Endodermal cell (in vitro differentiated cells): ENCODE measurements around the gene SAMD9. TPM values are rescaled to one million over a fixed set of nuclear protein-coding genes. Genes with fewer than 3 reads are reported as not detected.
"Not testable (repeated sequence)": the region's sequence is repeated elsewhere in the genome, so short reads cannot be mapped to it uniquely, and the experiment has no call there.

Source experiments
- DNase-seq: peaks from one replicate; pipeline ENCODE4 v3.0.0-alpha.2; 2017
- H3K27ac ChIP-seq: 2 replicates; pipeline ENCODE4 v1.5.1; 2013; ENCODE audit warnings: mild to moderate bottlenecking, low read depth, low read length, moderate library complexity
- H3K27me3 ChIP-seq: 2 replicates; pipeline ENCODE4 v1.6.1; 2013; ENCODE audit warnings: mild to moderate bottlenecking, low read length, moderate library complexity; ENCODE audit not compliant: insufficient read depth, control insufficient read depth, poor library complexity, severe bottlenecking
- H3K36me3 ChIP-seq: 2 replicates; pipeline ENCODE4 v1.7.0; 2013; ENCODE audit warnings: mild to moderate bottlenecking, low read length, moderate library complexity; ENCODE audit not compliant: control insufficient read depth, insufficient read depth
- H3K4me1 ChIP-seq: one replicate; pipeline ENCODE4 v1.7.0; 2013; ENCODE audit warnings: low read length; ENCODE audit not compliant: control insufficient read depth, insufficient read depth
- H3K4me3 ChIP-seq: 2 replicates; pipeline ENCODE4 v1.5.1; 2013; ENCODE audit warnings: mild to moderate bottlenecking, low read length, moderate library complexity
- H3K9ac ChIP-seq: 2 replicates; pipeline ENCODE4 v1.6.1; 2013; ENCODE audit warnings: mild to moderate bottlenecking, low read length, moderate library complexity; ENCODE audit not compliant: poor library complexity, severe bottlenecking; ENCODE audit errors: extremely low read depth
- H3K9me3 ChIP-seq: 2 replicates; pipeline ENCODE4 v1.6.1; 2013; ENCODE audit warnings: mild to moderate bottlenecking, low read length, moderate library complexity; ENCODE audit not compliant: control insufficient read depth
- H3K27ac Mint-ChIP-seq: 2 replicates; pipeline ENCODE4 v1.8.0; 2020; ENCODE audit warnings: mixed read lengths
- H3K27me3 Mint-ChIP-seq: 2 replicates; pipeline ENCODE4 v1.8.0; 2021; ENCODE audit warnings: mild to moderate bottlenecking, mixed read lengths; ENCODE audit not compliant: insufficient read depth
- H3K36me3 Mint-ChIP-seq: 2 replicates; pipeline ENCODE4 v1.8.0; 2020; ENCODE audit warnings: low read depth, mixed read lengths
- H3K4me1 Mint-ChIP-seq: 2 replicates; pipeline ENCODE4 v1.8.0; 2020; ENCODE audit warnings: mixed read lengths
- H3K4me3 Mint-ChIP-seq: 2 replicates; pipeline ENCODE4 v1.8.0; 2020; ENCODE audit warnings: mild to moderate bottlenecking, moderate library complexity, mixed read lengths
- H3K9me3 Mint-ChIP-seq: 2 replicates; pipeline ENCODE4 v1.8.0; 2020; ENCODE audit warnings: mild to moderate bottlenecking, mixed read lengths
- CTCF ChIP-seq: fragments of 200-600 bp; sonication (generic); conservative IDR thresholded peaks from 2 replicates; pipeline ENCODE4 v1.5.0; 2021; ENCODE audit warnings: antibody characterized with exemption, mild to moderate bottlenecking
- WGBS, 2 experiments: methylation state at CpG; one replicate each; pipeline versions ENCODE4 v1.1.5 to v1.1.7; 2013; ENCODE audit warnings: missing lambda C conversion rate in 2 of 2, mixed read lengths in 1 of 2; ENCODE audit not compliant: insufficient coverage in 1 of 2, insufficient read length in 1 of 2; 5-methylcytosine and 5-hydroxymethylcytosine counted together
- total RNA-seq, 2 donors: library from RNA; stranded (reverse); fragmentation: NEBNext Ultra II Directional in 1 of 2; extraction: Animal tissue kit (Norgen Biotek cat#: 25700) in 1 of 2; gene quantifications; 2 replicates in 1 of 2; 3 replicates in 1 of 2; pipeline ENCODE4 v1.2.1, GENCODE V29; 2021

The SAMD9 gene
- total RNA-seq, 2 donors from 2014 or later = not detected

GRCh38 chr7:93108003-93108402, 9.8 kb downstream of the SAMD9 start:
- no peak overlapping the region for H3K27ac Mint-ChIP-seq
- H3K27me3 Mint-ChIP-seq = peaks cover 63% of the 10 kb centered on the region
- 92 to 94% methylated on average over 9 to 13 of the region's 13 CpGs for WGBS, 2 experiments
- no peaks in the 10 kb centered on the region for H3K9me3 ChIP-seq
- no peaks in the 10 kb centered on the region for H3K4me1 ChIP-seq
- no peak for TF ChIP-seq CTCF
- peaks cover 5% of the 10 kb centered on the region for H3K9me3 Mint-ChIP-seq
- H3K4me1 Mint-ChIP-seq = no peaks in the 10 kb centered on the region
- H3K27me3 ChIP-seq = peaks cover 28% of the 10 kb centered on the region
- no peak for DNase-seq
- no peak overlapping the region for H3K27ac ChIP-seq
- H3K36me3 ChIP-seq = no peaks in the 10 kb centered on the region
- H3K4me3 Mint-ChIP-seq = no peak overlapping the region
- no peaks in the 10 kb centered on the region for H3K36me3 Mint-ChIP-seq
- no peak overlapping the region for H3K4me3 ChIP-seq
- H3K9ac ChIP-seq = no peak overlapping the region

GRCh38 chr7:93097388-93097787, 20.4 kb downstream of the SAMD9 start:
- WGBS, 2 experiments = 88% methylated on average over 1 to 2 of the region's 2 CpGs
- H3K27me3 ChIP-seq = peaks cover 49% of the 10 kb centered on the region
- no peak overlapping the region for H3K27ac Mint-ChIP-seq
- no peak for TF ChIP-seq CTCF
- no peaks in the 10 kb centered on the region for H3K36me3 ChIP-seq
- no peaks in the 10 kb centered on the region for H3K9me3 ChIP-seq
- peaks cover 35% of the 10 kb centered on the region for H3K27me3 Mint-ChIP-seq
- peaks cover 5% of the 10 kb centered on the region for H3K4me1 ChIP-seq
- H3K9me3 Mint-ChIP-seq = no peaks in the 10 kb centered on the region
- H3K36me3 Mint-ChIP-seq = no peaks in the 10 kb centered on the region
- H3K27ac ChIP-seq = no peak overlapping the region
- peak; percentile 26 for DNase-seq
- H3K4me3 Mint-ChIP-seq = no peak overlapping the region
- H3K9ac ChIP-seq = no peak overlapping the region
- H3K4me1 Mint-ChIP-seq = peaks cover 7% of the 10 kb centered on the region
- no peak overlapping the region for H3K4me3 ChIP-seq

- H3K27me3 Mint-ChIP-seq = peaks cover 51% of the 10 kb centered on the region
- peaks cover 7% of the 10 kb centered on the region for H3K4me1 Mint-ChIP-seq
- Histone ChIP-seq H3K9me3 (no peaks in the 10 kb centered on the region), H3K4me3 (no peak overlapping the region), H3K4me1 (peaks cover 5% of the 10 kb centered on the region), H3K9ac (no peak overlapping the region), H3K36me3 (no peaks in the 10 kb centered on the region), H3K27me3 (peaks cover 55% of the 10 kb centered on the region), H3K27ac (no peak overlapping the region)
- peak; percentile 82 for TF ChIP-seq CTCF
- peak; percentile 61 for DNase-seq
- 77 to 100% methylated on average over 1 of the region's 1 CpG for WGBS, 2 experiments
- no peak overlapping the region for H3K27ac Mint-ChIP-seq
- H3K4me3 Mint-ChIP-seq = no peak overlapping the region
- H3K9me3 Mint-ChIP-seq = no peaks in the 10 kb centered on the region
- H3K36me3 Mint-ChIP-seq = no peaks in the 10 kb centered on the region
These were observed 24.9 kb downstream of the SAMD9 start for GRCh38 chr7:93092757-93093370.

- not testable (repeated sequence) for H3K9me3 ChIP-seq, H3K36me3 ChIP-seq, H3K9ac ChIP-seq, H3K4me3 Mint-ChIP-seq, H3K27ac Mint-ChIP-seq, H3K27me3 ChIP-seq, DNase-seq, H3K36me3 Mint-ChIP-seq, H3K4me3 ChIP-seq, H3K4me1 ChIP-seq, H3K27ac ChIP-seq, H3K4me1 Mint-ChIP-seq
- Mint-ChIP-seq H3K9me3 (peaks cover 24% of the 10 kb centered on the region), H3K27me3 (peaks cover 26% of the 10 kb centered on the region)
- WGBS, 2 experiments = 93 to 95% methylated on average over 3 to 9 of the region's 9 CpGs
These were observed 44.4 kb downstream of the SAMD9 start for GRCh38 chr7:93073357-93073756.
